ENCODE measurements around the gene GFOD1. TPM values are rescaled to one million over a fixed set of nuclear protein-coding genes. Genes with fewer than 3 reads are reported as not detected.

The GFOD1 gene
- total RNA-seq, 1 donor from 2014 or later = 9.6 TPM

DNA sequence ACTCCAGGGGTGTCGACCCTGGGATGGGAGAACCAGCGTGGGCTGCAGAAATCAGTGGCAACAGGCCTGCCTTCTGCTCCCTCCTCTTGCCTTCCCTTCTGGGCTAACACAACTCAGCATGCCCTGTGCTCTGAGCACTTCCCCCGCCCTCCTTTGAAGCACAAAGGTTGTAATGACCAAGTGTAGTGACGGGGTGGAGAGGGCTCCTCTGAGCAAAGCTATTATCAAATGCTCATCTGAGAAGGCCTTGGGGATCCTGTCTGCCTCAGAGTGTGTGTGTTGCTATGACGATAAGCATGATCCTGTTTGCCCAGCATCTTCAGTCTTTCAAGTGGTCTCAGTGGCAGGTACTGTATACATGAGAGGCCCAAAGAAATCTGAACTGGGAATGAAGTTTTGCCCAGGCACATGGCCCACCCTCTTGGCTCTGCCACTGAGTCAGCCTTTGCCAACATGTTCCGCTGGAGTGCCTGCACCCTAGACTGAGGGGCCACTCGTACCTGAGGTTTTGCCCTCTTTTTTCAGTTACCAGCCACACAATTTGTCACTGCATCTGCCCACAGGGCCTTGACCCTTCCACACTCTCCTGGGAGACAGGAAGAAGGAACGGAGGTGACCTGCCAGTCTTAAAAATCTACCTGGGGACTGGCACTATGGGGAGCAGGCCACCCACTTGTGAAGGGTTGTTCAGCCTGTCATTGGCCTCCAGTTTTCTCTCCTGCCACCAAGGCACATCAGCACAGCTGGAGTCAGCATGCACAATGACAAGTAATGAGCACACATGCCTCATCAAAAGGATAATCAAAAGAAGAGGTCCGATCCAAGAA is 74.5 kb downstream of the GFOD1 start:
- ATAC-seq (peak; percentile 60), DNase-seq (ENCODE audit: low spot score) (peak; percentile 63)

DNA sequence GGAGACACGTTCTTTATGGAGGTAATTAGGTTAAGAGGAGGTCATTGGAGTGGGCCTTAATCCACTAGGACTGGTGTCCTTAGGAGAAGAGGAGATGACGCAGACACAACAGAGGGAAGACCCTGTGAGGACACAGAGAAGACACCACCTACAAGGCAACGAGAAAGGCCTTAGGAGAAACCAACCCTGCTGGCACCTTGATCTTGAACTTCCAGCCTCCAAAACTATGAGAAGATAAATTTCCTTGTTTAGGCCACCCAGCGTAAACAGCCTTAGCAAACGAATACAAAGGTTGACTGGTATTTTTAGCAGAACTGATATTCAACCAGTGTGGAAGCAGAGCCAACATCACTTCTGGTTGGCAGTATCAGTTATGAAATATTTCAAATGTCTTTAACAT is 75.2 kb downstream of the GFOD1 start:
- DNase-seq (ENCODE audit: low spot score) (no peak), ATAC-seq (peak; percentile 12)

DNA sequence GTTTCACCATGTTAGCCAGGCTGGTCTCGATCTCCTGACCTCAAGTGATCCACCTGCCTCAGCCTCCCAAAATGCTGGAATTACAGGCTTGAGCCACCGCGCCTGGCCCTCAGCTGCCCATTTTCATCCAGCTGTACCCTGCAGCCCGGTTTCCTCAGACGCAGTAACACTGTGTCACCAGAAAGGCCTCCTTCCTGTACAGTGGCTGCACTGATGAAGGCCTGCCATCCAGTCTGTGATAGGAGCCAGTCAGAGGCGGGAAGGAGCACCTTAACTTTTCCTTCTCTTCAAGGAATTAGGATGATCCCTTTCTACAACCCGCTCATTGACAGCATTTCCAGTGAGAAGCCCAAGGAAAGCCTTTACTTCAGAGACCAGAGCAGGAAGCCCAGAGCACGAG is 75.9 kb downstream of the GFOD1 start:
- ATAC-seq = no peak
- DNase-seq (ENCODE audit: low spot score) = peak; percentile 34

DNA sequence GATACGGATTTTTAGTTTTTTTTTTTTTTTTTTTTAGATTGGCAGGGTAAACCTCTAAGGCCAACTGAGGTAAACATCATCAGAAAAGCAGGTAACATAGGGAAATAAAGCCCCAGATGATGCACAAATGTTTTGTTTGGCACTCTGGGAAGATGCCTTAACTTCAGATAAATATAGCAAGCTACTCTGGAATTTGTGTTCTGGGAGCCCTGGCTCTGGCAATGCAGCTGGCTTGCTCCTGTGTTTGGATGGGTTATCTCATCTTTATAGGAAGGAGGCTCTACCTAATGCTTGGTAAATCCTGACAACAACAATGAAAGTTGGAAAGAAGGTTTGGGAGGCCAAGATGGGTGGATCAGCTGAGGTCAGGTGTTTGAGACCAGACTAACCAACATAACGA is 77.4 kb downstream of the GFOD1 start:
- ATAC-seq (no peak), DNase-seq (ENCODE audit: low spot score) (peak; percentile 34)

DNA sequence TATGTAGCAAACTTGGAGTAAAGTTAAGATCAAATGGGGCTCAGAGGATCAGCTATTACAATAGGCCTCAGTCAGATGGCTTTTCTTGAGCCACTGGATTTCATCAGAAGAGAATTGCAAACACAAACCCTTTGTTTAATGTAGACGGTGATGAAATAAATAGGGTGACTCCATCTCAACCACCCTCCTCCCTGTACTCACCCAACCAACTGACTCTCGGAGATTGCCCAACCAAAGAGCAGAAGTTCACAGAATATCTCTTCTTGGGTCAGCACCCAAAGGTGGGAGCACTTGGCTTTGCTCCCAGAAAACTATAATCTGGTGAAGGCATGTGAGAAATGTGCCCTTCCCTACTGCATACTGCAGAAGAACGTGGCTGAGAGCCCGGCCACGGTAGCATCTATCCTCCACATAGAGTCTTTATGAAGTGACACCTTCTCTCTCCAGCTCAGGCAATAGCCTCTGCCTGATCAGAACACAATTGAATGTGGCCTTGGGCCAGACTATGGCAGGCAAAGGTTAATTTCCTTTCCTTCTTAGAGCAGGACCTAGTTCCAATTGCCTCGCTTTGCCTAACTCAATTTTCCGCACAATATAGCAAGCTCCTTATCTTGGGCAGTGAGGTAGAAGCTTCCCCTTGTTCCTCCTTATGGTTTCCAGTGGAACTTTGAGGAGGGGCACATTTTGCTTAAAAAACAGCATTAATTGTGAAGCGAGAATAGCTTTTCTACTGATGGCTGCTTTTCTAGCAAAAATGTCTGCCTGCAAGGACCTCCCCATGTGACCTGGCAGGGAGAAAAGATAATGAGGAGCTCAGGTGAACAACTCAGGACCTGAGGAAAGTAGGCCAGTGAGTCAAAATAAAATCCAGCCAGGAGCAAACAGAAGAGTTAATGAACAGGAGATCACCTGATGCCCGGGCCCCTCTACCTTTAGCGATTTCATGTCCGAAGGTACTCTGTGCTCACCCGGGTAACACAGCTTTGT is 79.4 kb downstream of the GFOD1 start:
- ATAC-seq = peak; percentile 58

DNA sequence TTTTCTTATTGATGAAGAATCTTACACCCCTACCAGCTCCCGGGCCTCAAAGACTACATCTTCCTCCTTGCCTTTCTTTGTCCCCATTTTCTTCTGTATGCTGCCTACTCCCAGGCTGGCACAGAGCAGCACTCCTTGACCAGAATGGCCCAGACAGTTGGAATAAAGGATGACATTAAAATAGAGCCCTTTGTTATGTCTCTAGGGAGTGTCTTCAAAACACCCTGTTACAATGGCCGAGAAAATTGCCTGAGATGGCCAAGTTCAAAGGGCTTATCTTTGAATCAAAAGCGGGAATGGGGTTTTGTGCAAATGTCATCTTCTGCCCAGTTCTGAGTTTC is 80.1 kb downstream of the GFOD1 start:
- DNase-seq (ENCODE audit: low spot score) (peak; percentile 35), ATAC-seq (no peak)

More for the DNA sequence above, 79.4 kb downstream of the GFOD1 start:
- DNase-seq (ENCODE audit: low spot score) = peak; percentile 84

DNA sequence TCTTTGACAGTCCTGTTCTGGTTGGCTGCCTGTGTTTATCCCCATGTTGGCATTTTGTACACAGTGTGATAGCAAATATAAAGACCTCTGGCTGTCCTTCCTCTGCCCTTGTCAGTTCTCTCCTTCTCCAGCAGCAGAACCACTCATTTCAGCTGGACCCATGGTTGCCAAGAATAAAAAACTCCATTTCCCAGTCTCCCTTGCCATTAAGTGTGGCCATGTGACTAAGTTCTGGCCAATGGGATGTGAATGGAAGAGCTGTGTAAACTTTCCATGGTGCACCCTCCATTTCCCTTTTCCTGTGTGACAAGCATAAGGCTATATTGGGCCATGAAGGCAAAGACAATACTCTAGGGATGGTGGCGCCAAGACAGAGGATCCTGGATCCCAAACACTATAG is 80.6 kb downstream of the GFOD1 start:
- ATAC-seq (peak; percentile 37), DNase-seq (ENCODE audit: low spot score) (peak; percentile 44)

DNA sequence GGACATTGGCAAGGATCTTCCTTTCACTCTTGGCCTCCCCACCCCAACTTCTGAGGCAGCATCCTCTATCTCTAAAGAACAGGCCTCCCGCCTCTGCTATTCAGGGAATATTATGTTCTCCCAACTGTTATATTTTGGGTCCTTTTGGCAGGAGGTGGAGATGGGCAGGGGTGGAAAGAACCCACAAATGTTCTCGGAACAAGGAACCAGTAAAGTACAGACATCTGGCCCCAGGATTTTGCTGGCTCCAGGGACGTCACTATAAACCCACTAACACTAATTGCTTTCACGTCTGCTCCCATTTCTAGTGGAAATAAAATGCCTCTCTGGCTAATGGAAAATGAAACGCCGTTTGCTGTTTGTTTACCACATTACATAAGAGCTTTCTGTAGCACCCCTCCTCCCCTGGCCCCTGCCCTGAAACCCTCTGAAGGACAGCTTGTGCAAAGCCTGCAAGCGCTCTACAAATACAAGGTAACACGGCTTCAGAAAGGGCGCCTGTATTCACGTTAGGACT is 81.4 kb downstream of the GFOD1 start:
- ATAC-seq = peak; percentile 63
- DNase-seq (ENCODE audit: low spot score) = peak; percentile 77

DNA sequence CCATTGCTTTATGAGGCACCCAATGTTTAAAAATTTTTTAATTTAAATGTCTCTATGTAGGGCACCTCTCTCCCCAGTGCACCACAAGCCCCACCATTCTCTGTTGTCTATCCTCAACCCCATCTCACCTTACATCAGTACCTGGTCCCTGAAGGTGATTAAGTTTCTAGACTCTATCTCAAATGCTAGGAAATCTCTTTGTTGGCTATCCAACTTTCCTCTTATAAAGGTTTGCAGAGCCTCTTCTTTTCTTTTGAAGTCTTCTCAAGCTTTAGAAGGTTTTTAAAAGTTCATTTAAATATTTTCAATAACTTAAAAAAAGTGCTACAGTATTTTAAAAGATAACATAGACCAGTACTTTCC is 82.5 kb downstream of the GFOD1 start:
- DNase-seq (ENCODE audit: low spot score) (peak; percentile 23), ATAC-seq (no peak)

DNA sequence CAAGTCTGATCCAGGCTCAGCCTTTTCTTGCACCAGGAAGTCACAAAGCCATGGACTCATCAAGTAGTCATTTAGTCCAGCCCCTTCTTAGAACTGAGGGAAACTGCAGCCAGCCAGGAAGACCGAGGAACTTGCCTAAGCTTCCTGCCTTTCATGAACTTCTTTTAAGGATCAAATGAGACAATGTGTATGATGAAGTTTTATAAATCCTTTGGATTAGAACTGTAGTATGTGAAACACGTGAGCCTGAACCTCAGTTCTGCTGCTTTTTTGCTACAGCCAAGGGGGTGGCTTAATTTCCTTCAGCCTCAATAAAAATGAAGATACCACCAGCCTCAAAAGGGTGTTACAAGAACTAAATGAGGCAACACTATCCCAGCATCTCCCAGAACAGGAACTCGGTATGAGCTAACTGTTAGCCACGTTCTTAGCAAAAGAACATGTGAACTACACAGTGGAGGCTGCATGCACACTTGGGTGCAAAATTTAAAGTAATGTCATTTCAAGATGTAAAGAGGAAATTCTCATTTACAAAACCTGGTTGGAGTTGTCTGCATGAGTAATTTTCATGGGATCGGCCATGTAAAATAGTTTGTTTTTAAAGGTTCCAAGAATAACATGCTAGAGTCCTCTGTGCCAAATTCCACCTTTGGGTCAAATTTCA is 83.0 kb downstream of the GFOD1 start:
- peak; percentile 40 for DNase-seq (ENCODE audit: low spot score)

DNA sequence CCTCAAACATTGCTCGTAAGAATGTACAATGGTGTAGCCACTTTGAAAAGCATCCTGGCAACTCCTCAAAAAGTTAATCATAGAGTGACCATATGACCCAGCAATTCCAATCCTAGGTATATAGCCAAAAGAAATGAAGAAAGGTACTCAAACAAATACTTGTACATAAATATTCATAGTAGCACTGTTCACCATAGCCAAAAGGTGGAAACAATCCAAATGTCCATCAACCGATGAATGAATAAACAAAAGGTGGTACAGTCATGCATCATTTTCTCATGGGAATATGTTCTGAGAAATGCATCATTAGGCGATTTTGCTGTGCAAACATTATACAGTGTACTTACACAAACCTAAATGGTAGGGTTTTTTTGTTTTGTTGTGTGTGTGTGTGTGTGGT is 84.7 kb downstream of the GFOD1 start:
- ATAC-seq (no peak), DNase-seq (ENCODE audit: low spot score) (no peak)

More for the DNA sequence above, 83.0 kb downstream of the GFOD1 start:
- ATAC-seq = peak; percentile 29

DNA sequence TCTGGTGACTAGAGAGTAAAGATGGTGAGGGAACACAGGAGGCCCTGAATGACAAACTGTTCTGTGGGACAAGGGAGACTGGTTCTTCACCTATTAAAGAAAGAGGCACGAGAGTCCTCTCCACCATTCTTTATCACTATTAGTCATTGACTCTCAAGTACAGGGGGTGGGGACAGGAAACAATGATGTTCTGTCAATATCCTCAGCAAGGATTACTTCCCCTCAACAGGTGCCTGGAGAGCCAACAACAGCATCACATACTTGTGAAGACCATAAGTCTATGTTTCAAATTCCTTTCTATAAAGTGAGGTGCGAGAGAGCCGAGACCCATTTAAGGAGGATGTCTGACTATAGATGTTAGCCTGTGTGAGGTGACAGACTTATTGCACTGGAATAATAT is 86.6 kb downstream of the GFOD1 start:
- DNase-seq (ENCODE audit: low spot score) = peak; percentile 8
- no peak for ATAC-seq

DNA sequence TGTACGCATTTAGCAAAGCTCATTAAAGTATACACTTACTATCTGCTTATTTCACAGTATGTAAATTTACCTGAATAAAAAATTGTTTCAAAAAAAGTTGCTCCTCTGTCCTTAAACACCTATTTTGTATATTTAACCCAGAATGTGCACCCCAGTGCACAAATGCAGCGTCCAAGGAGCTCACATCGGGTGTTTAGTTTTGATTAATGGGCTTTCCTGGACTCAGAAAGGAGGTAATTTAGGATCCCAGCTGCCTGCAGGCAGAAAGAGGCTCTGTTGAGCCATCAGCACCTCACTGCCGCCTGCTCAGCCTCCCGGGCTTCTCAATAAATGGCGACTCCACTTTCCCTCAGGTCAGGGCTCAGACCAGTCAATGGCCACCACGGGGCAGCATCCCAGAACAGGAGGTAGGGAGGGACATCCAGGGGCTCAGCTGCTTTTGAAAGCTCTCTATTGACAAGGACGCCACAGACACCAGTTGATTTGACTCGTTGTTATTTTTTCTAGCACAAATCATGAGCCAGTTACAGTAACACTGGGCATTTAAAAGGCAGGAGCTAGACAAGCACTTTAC is 88.9 kb downstream of the GFOD1 start:
- ATAC-seq (no peak), DNase-seq (ENCODE audit: low spot score) (peak; percentile 30)

DNA sequence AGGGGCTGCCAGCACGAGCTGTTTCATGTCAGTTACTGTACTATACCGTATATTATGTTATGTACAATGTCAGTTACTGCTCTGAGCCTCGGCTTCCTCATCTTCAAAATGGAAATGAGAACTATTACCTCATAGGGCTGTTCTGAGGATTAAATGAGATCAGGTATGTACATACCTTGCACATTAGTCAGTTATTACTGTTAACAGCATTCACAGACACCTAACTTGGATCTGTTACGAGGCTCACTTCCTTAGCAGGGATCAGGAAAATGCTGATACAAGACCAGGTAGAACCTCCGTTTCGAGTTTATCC is 89.4 kb downstream of the GFOD1 start:
- DNase-seq (ENCODE audit: low spot score) (peak; percentile 22), ATAC-seq (no peak)

DNA sequence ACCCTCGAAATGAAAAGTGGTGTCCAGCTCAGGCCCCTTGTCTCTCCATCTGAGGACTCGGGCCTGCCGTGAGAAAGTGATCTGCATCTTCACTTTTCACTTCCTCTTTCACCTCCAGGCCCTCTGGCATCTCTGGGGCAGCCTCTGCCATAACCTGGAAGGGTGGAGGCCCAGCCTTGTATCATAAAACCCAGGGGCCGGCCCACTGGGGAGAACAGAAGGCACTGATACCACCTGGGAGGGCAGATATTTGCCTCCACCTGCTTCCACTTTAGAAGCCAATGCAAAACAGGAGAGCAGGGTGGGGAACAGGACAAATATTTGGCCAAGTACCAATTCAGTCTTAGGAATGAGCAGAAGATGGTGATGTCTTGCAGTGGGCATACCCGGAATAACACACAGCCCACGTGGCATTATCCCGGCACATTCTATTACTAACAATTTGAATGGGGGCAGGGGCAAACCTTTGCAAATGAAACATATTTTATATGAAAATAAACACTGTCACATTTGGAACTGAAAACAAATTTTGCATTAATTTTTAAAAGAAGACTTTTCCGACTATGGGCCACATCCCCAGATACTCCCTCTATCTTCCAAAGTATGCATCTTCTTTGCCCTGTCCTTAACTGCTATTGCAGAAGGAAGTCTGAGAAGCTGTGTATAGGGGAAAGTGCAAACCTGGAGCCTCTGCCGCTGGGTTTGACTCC is 89.9 kb downstream of the GFOD1 start:
- ATAC-seq (no peak), DNase-seq (ENCODE audit: low spot score) (peak; percentile 42)

DNA sequence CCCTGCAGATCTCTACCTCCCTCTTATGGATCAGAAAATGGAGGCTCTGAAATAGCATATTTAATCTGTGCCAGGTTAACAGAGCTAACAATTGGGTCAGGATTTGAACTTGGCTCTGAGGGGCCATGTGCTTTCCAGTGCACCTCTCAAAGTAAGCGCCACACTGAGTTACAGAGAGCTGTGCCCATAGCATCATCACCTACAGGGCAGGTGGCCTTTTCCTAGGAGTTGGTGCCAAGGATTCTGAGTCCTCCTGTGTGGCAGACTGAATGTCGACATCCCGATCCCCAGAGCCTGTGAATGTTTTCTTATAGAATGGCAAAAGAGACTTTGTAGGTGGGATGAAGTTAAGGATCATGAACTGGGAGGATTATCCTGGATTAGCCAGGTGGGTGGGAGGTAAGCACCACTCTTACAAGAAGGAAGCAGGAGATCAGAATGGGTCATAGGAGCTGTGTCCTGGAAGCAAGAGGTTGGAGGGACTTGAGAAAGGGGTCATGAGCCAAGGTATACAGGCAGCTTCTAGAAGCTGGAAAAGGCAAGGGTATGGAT is 91.1 kb downstream of the GFOD1 start:
- ATAC-seq (peak; percentile 43), DNase-seq (ENCODE audit: low spot score) (peak; percentile 45)

DNA sequence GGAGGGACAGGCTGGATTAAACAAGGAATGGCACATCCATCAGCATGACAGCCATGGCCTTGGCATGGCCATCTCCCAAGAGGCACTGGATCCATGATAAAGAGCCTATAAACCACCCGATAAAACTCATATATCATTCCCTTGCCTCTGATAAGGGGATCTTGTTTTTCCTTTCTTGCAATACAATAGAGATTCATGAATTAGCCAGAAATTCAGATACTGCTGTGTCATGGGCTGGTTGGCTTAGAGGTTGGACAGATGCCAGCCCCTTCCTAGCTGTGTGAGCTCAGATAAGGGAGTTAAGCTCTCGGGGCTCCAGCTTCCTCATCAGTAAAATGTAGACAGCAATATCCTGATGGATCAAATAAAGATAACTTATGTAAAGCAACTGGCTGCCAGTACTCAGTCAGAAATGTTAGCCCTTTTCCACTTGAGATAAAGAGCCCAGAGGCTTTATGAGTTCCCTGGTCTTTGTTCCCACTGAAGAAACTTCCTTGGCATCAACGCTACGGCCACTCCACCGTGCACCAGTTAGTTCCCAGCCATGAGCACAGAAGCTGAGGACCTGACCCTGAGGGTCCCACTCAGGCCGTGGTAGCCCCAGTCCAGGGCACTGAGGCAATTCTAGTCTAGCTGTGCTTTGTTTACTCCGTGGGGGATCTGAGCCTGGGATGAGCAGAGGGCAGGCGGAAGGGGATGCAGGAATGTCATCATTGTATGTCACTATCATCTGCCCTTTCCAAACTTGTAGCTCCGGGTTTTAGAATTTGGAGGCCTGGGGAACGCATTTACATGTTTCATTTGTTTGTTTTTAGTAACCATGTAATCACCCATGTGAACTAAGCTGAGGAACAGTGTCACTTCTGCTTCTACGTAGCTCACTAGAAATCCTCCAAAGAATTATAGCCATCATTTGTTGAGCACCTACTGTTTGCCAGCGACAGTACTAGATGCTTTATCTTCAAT is 91.8 kb downstream of the GFOD1 start:
- DNase-seq (ENCODE audit: low spot score) (peak; percentile 73), ATAC-seq (peak; percentile 82)

DNA sequence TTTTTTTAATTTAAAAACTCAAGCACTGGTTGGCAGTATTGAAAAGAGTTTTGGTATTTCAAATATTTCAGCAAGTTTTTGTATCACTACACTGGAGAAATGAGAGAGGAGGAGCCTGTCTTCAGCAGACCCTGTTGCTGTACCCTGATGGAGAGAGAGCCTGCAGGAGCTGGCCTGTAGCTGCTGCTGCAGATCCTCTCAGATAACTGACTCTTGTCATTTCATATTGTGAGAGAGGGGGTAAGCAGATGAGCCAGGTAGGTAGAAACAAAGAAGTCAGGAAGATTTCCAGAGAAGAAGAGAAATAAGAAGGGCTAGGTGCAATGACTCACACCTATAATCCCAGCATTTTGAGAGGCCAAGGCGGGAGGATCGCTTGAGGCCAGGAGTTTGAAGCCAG is 94.9 kb downstream of the GFOD1 start:
- ATAC-seq (no peak), DNase-seq (ENCODE audit: low spot score) (peak; percentile 10)

DNA sequence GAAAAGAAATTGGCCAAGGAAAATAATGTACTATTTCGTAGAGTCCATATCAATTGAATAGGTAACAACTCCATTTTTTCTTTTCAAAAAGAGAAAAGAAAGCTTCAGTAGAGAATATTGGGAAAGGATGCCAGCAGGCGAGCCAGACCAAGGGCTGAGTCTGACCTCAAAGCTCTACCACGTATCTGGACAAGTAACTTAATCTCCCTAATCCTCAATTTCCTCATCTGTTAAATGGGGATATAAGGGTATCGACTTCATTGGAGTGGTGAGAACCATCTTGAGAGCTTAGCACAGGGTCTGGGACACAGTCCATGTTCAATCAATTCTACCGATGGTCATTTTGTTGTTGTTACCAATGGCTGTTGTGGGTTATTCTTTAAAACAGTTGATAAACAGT is 95.9 kb downstream of the GFOD1 start:
- DNase-seq (ENCODE audit: low spot score) (no peak), ATAC-seq (no peak)

Measured in left lobe of liver (tissue), 2 donors.